Measurements from ENCODE around the gene CCDC88B. TPM values are rescaled to one million over a fixed set of nuclear protein-coding genes. Genes with fewer than 3 reads are reported as not detected.

Gene CCDC88B
- total and polyA plus RNA-seq, 9 of the 15 experiments (the other 6 are each of a cell fraction or from before 2014, with no cell fraction given): 0.13 to 18.1 (median 7.9) TPM

GRCh38 chr11:64356498-64357411 is 16.8 kb downstream of the CCDC88B start (continued):
- TF ChIP-seq CHCHD3 (CRISPR knock-in tag; IDR thresholded peaks at IDR 0.05): no peak
- TF ChIP-seq GTF3C2 (IDR thresholded peaks at IDR 0.05; ENCODE audit: borderline replicate concordance, extremely low read depth, insufficient read length): peak; percentile 43
- peak; percentile 71 for TF ChIP-seq ZNF740 (CRISPR knock-in tag; IDR thresholded peaks at IDR 0.05)
- TF ChIP-seq ZNF740 (tag; IDR thresholded peaks at IDR 0.05): no peak
- TF ChIP-seq CBX2 (IDR thresholded peaks at IDR 0.05; ENCODE audit: insufficient read depth, low read length, poor library complexity, severe bottlenecking): no peak
- no peak; the same call in 1 of the 2 replicates for TF ChIP-seq ZNF592 (IDR thresholded peaks at IDR 0.05)
- no peak for TF ChIP-seq ZNF280A (IDR thresholded peaks at IDR 0.05; ENCODE audit: low read depth, partially characterized antibody)
- TF ChIP-seq HLTF (IDR thresholded peaks at IDR 0.05): no peak; the same call in 1 of the 2 replicates
- TF ChIP-seq ZNF696 (CRISPR knock-in tag; conservative IDR thresholded peaks at IDR 0.05): no peak
- TF ChIP-seq SAFB (IDR thresholded peaks at IDR 0.05; ENCODE audit: borderline replicate concordance, low read depth, low read length): no peak
- TF ChIP-seq HIVEP1 (CRISPR knock-in tag; IDR thresholded peaks at IDR 0.05): no peak
- TF ChIP-seq ZNF584 (CRISPR knock-in tag; IDR thresholded peaks at IDR 0.05; ENCODE audit: low read depth): no peak
- 0 out of 2 replicates have a peak, but pooled peaks have one; percentile 16 for TF ChIP-seq JUN (IDR thresholded peaks at IDR 0.05; ENCODE audit: borderline replicate concordance, low read depth, low read length)
- no peak for TF ChIP-seq JUN (CRISPR knock-in tag; IDR thresholded peaks at IDR 0.05; ENCODE audit: borderline replicate concordance)
- peak; percentile 49; the same call in 1 of the 2 replicates for TF ChIP-seq ZNF263 (CRISPR knock-in tag; IDR thresholded peaks at IDR 0.05; ENCODE audit: borderline replicate concordance)
- TF ChIP-seq POLR3G (IDR thresholded peaks at IDR 0.05; ENCODE audit: extremely low read depth, insufficient read length, insufficient replicate concordance): no peak
- no peak for TF ChIP-seq TAF9B (IDR thresholded peaks at IDR 0.05; ENCODE audit: partially characterized antibody)
